ENCODE measurements around the gene EIF4A3.

The EIF4A3 gene

DNA sequence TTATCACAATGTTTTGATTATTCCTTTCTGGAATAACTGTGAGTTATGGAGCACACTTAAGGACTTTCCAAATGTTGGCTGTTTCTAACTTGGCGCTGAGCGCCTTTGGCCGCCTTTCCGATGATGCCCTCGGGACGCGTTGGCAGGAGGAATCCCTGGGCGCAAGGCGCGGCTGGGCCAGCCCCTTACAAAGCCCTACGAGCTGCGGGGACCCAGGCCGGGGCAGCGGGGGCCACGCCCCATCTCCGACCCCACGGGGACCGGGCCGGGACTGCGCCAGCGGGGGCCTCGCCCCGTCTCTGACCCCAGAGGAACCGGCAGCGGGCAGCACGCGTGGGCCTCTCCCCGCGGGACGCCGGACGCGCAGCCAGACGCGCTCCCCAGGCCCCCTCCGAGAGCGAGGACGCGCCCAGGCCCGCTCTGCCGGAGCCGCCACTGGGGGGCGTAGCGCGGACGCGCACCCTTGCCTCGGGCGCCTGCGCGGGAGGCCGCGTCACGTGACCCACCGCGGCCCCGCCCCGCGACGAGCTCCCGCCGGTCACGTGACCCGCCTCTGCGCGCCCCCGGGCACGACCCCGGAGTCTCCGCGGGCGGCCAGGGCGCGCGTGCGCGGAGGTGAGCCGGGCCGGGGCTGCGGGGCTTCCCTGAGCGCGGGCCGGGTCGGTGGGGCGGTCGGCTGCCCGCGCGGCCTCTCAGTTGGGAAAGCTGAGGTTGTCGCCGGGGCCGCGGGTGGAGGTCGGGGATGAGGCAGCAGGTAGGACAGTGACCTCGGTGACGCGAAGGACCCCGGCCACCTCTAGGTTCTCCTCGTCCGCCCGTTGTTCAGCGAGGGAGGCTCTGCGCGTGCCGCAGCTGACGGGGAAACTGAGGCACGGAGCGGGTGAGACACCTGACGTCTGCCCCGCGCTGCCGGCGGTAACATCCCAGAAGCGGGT, 45.6 kb downstream of the EIF4A3 start, which contains the start of gene GAA:
GAA (plus strand) TSS at position 571 of the 935 bp plus-strand sequence. CDS start 3,006 bp downstream, outside the sequence.
- TF ChIP-seq, protein P1, sequence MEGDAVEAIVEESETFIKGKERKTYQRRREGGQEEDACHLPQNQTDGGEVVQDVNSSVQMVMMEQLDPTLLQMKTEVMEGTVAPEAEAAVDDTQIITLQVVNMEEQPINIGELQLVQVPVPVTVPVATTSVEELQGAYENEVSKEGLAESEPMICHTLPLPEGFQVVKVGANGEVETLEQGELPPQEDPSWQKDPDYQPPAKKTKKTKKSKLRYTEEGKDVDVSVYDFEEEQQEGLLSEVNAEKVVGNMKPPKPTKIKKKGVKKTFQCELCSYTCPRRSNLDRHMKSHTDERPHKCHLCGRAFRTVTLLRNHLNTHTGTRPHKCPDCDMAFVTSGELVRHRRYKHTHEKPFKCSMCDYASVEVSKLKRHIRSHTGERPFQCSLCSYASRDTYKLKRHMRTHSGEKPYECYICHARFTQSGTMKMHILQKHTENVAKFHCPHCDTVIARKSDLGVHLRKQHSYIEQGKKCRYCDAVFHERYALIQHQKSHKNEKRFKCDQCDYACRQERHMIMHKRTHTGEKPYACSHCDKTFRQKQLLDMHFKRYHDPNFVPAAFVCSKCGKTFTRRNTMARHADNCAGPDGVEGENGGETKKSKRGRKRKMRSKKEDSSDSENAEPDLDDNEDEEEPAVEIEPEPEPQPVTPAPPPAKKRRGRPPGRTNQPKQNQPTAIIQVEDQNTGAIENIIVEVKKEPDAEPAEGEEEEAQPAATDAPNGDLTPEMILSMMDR (IDR thresholded peaks at IDR 0.05; ENCODE audit: insufficient read depth, low read depth, low read length, missing control alignments): peak; percentile 38
- H3K4me3 ChIP-seq (ENCODE audit: low read length): peak within 1 kb of the TSS; percentile 90
- DNase-seq (ENCODE audit: low read depth): peak; percentile 79

DNA sequence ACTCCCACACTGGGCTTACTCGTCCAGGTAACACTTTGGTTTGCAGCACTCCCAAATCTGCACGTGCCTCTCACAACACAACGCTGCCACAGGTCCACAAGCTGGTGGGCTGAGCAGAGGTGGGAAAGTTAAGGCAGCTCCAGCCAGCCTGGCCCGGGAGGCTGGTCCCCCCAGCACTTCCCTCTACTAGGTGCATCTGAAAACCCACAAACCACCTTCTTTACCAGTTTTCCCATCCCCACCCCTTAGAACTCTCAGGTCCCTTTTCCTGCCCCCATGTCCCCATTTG, 46.9 kb downstream of the EIF4A3 start:
- no peak for DNase-seq (ENCODE audit: low read depth)
- no peak overlapping the region for H3K4me3 ChIP-seq (ENCODE audit: low read length)
- TF ChIP-seq, protein P1 (IDR thresholded peaks at IDR 0.05; ENCODE audit: insufficient read depth, low read depth, low read length, missing control alignments): no peak

DNA sequence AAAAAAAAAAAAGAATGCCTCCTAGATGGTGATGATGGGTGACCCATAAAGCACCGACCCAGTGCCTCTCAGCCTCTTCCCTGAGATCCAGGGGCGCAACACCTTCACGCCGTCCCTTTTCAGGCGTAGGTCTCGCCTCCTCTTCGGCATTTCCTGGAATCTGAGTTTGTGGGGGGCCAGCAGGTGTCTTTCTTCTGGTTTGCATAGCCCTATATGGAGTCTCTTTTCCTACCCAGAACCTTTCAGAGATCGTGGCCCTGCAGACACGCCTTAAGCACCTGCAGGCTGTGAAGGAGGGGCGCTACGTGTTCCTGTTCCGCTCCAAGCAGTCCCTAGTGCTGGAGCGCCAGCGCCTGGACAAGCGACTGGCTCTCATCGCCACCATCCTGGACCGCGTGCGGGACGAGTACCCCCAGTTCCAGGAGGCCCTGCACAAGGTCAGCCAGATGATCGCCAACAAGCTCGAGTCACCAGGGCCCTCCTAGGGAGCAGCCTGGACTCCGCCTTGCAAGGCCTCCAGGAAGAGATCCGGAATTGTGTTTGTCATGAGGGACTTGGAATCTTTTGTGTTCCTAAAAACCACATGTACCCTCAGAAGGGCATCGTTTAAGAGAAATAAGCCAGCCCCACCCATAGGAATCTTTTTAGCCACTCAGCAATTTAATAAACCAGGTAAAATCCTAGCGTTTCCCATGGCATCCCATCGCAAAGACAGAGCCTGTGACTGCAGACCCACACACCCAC, 47.5 kb downstream of the EIF4A3 start:
- DNase-seq (ENCODE audit: low read depth): no peak
- TF ChIP-seq, protein P1 (IDR thresholded peaks at IDR 0.05; ENCODE audit: insufficient read depth, low read depth, low read length, missing control alignments): no peak
- no peak overlapping the region for H3K4me3 ChIP-seq (ENCODE audit: low read length)

DNA sequence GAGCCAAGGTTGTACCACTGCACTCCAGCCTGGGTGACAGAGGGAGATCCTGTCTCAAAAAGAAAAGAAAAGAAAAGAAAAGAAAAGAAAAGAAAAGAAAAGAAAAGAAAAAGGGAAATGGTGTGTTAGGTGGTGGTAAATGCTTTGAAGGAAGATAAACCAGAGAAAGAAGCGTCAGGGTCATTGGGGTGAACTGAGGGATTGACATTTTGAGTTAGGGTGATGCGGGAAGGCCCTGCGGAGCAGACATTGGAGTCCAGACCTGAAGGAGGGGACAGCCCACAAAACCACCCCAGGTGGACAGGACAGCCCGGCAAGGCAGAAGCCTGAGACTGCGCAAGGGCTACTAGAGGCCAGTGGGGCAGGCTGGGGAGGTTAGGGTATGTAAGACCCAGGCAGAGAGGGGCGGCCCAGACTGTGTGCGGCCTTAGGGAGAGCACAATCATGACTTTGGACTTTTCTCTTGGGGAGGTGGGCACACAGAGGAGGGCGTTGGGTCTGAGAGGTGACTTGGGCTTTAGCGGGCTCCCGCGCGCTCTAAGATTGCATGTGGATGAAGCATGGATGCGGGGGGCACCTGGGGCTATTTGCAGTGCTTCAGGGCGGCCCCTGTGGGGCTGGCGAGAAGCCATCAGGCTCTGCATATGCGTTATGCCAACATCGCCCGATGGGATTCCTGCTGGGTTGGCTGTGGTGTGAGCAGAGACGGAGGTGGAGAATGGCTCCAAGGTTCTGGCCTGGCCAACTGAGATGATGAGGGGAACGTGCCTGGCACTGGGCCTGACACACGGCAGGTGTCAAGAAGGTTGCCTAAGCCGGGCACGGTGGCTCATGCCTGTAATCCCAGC, 48.9 kb downstream of the EIF4A3 start:
- no peak for DNase-seq (ENCODE audit: low read depth)
- TF ChIP-seq, protein P1 (IDR thresholded peaks at IDR 0.05; ENCODE audit: insufficient read depth, low read depth, low read length, missing control alignments): no peak
- H3K4me3 ChIP-seq (ENCODE audit: low read length): no peak overlapping the region

DNA sequence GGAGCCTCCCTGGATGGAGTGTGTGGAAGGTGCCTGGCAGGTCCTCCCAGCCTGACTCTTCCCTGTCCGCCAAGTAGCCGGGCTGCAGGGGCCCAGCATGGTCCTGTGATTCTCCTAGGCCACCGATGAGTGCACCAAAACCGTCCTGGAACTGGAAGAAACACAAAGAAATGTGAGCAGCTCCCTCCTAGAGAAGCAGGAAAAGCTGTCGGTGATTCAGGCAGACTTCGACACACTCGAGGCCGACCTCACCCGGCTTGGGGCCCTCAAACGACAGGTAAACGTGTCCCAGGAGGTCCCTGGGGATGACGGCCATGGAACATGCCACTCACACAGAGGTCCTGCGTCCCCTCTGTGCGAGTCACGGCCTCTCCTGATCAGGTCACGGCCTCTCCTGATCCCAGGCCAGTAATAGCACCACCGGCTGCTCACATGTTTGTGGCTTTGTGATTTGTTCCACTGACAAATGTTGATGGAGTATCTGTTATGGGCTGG, 49.8 kb downstream of the EIF4A3 start:
- TF ChIP-seq, protein P1 (IDR thresholded peaks at IDR 0.05; ENCODE audit: insufficient read depth, low read depth, low read length, missing control alignments): no peak
- DNase-seq (ENCODE audit: low read depth): no peak
- no peak overlapping the region for H3K4me3 ChIP-seq (ENCODE audit: low read length)

DNA sequence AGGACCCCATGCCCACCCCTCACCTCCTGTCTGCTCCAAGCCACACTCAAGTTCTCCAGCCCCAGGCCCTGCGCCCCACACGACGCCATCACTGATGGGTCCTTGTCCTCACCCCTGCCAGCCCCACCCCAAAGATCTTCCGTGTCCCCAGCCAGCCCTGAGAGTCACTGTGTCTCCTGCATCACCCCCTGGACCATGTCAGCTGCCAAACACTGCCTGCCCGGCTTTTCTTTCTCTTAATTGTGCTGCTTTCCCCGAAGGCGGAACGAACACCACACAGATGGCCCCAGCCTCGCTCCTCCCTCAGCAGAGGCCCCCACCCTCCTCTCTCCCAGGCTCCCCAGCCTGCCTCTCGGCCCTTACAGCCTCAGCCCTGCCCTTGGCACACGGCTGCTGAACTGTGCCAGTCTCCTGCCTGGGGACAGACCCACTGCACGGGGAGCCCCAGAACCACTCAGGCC, 50.3 kb downstream of the EIF4A3 start:
- DNase-seq (ENCODE audit: low read depth): no peak
- H3K4me3 ChIP-seq (ENCODE audit: low read length): no peak overlapping the region

More for the DNA sequence above, 50.3 kb downstream of the EIF4A3 start:
- TF ChIP-seq, protein P1 (IDR thresholded peaks at IDR 0.05; ENCODE audit: insufficient read depth, low read depth, low read length, missing control alignments): no peak

All from epithelial cell of esophagus (primary cell).